HEK293 (cell line): Measurements from ENCODE around the gene GLRA1.

Experiments used
- CTCF ChIA-PET: fragments of 350-600 bp; formaldehyde crosslinking; extraction: SDS; loops from one replicate; lab custom pipeline; 2021; ENCODE audit warnings: antibody characterized with exemption; lab: Yijun Ruan, JAX
- POLR2A ChIA-PET: fragments of 300-600 bp; formaldehyde crosslinking; extraction: SDS; loops from one replicate; lab custom pipeline; 2020; ENCODE audit warnings: antibody characterized with exemption, inconsistent platforms; lab: Yijun Ruan, JAX
- H3K27ac ChIP-seq: fragments of 200-500 bp; sonication (Bioruptor generic); 2 replicates; pipeline ENCODE4 v1.5.1; 2014; ENCODE audit warnings: low read depth, low read length, control low read depth, inconsistent platforms; ENCODE audit errors: extremely low read depth
- H3K36me3 ChIP-seq, 2 experiments: fragments of 200-500 bp in 1 of 2; sonication (Bioruptor generic) in 1 of 2; 1 replicate in 1 of 2; 2 replicates in 1 of 2; pipeline ENCODE4 v1.5.1; 2014 to 2017; ENCODE audit warnings: inconsistent platforms in 2 of 2, low read length in 2 of 2; ENCODE audit not compliant: control insufficient read depth in 2 of 2, insufficient read depth in 1 of 2
- H3K4me1 ChIP-seq: fragments of 200-500 bp; sonication (Bioruptor generic); 2 replicates; pipeline ENCODE4 v1.5.1; 2014; ENCODE audit warnings: mild to moderate bottlenecking, low read length, inconsistent platforms; ENCODE audit not compliant: control insufficient read depth, insufficient read depth
- H3K4me3 ChIP-seq: 2 replicates; pipeline ENCODE4 v1.5.1; 2011; ENCODE audit warnings: low read depth, mild to moderate bottlenecking, control low read depth, low read length, moderate library complexity
- H3K9me3 ChIP-seq: fragments of 200-500 bp; sonication (Bioruptor generic); 2 replicates; pipeline ENCODE4 v1.5.1; 2014; ENCODE audit warnings: low read depth, low read length, inconsistent platforms; ENCODE audit not compliant: control insufficient read depth, insufficient read depth
- EGR2 ChIP-seq: fragments of 450-650 bp; formaldehyde crosslinking; IDR thresholded peaks from 2 replicates; pipeline ENCODE4 v1.5.1; 2016; ENCODE audit warnings: low read depth, missing biosample characterization, missing genetic modification characterization
- HOXC10 ChIP-seq: sonication (generic); formaldehyde crosslinking; IDR thresholded peaks from 2 replicates; pipeline ENCODE4 v1.8.1; 2023; ENCODE audit warnings: mild to moderate bottlenecking, missing genetic modification reagents
- KLF16 ChIP-seq: fragments of 450-650 bp; formaldehyde crosslinking; IDR thresholded peaks from 2 replicates; pipeline ENCODE4 v1.5.1; 2017; ENCODE audit warnings: missing biosample characterization, missing genetic modification characterization
- KLF7 ChIP-seq: fragments of 450-650 bp; formaldehyde crosslinking; IDR thresholded peaks from 2 replicates; pipeline ENCODE4 v1.5.1; 2016; ENCODE audit warnings: missing biosample characterization, missing genetic modification characterization, borderline replicate concordance
- KLF9 ChIP-seq: fragments of 450-650 bp; formaldehyde crosslinking; IDR thresholded peaks from 2 replicates; pipeline ENCODE4 v1.5.1; 2016; ENCODE audit warnings: missing biosample characterization, missing genetic modification characterization, low read depth
- OSR2 ChIP-seq: fragments of 450-650 bp; formaldehyde crosslinking; IDR thresholded peaks from 2 replicates; pipeline ENCODE4 v1.5.1; 2016; ENCODE audit warnings: missing biosample characterization, missing genetic modification characterization
- RBAK ChIP-seq: fragments of 450-650 bp; formaldehyde crosslinking; IDR thresholded peaks from 2 replicates; pipeline ENCODE4 v1.5.1; 2016; ENCODE audit warnings: missing biosample characterization, missing genetic modification characterization
- SETDB1 ChIP-seq: IDR thresholded peaks from one replicate; pipeline ENCODE4 v1.6.1; 2017; ENCODE audit warnings: mild to moderate bottlenecking, low read length, moderate library complexity, mixed read lengths; ENCODE audit not compliant: insufficient read length
- SP3 ChIP-seq: fragments of 450-650 bp; formaldehyde crosslinking; IDR thresholded peaks from 2 replicates; pipeline ENCODE4 v1.5.1; 2016; ENCODE audit warnings: missing biosample characterization, missing genetic modification characterization
- SP7 ChIP-seq: fragments of 450-650 bp; formaldehyde crosslinking; IDR thresholded peaks from 2 replicates; pipeline ENCODE4 v1.5.1; 2016; ENCODE audit warnings: missing biosample characterization, missing genetic modification characterization
- ZFHX2 ChIP-seq: fragments of 450-650 bp; formaldehyde crosslinking; conservative IDR thresholded peaks from 2 replicates; pipeline ENCODE4 v1.5.1; 2016; ENCODE audit warnings: missing biosample characterization, missing genetic modification characterization
- ZNF114 ChIP-seq: fragments of 450-650 bp; formaldehyde crosslinking; IDR thresholded peaks from 2 replicates; pipeline ENCODE4 v1.5.0; 2017; ENCODE audit warnings: missing biosample characterization, missing genetic modification characterization
- ZNF140 ChIP-seq: fragments of 450-650 bp; formaldehyde crosslinking; IDR thresholded peaks from 2 replicates; pipeline ENCODE4 v1.5.1; 2016; ENCODE audit warnings: missing biosample characterization, missing genetic modification characterization
- ZNF155 ChIP-seq: fragments of 450-650 bp; formaldehyde crosslinking; IDR thresholded peaks from 2 replicates; pipeline ENCODE4 v1.5.1; 2016; ENCODE audit warnings: missing biosample characterization, missing genetic modification characterization
- ZNF157 ChIP-seq: fragments of 450-650 bp; formaldehyde crosslinking; IDR thresholded peaks from 2 replicates; pipeline ENCODE4 v1.5.1; 2016; ENCODE audit warnings: missing biosample characterization, missing genetic modification characterization
- ZNF19 ChIP-seq: fragments of 450-650 bp; formaldehyde crosslinking; IDR thresholded peaks from 2 replicates; pipeline ENCODE4; 2016; ENCODE audit warnings: missing biosample characterization, missing genetic modification characterization, low read depth
- ZNF350 ChIP-seq: fragments of 450-650 bp; formaldehyde crosslinking; IDR thresholded peaks from 2 replicates; pipeline ENCODE4 v1.5.0; 2017; ENCODE audit warnings: missing biosample characterization, mild to moderate bottlenecking, missing genetic modification characterization
- ZNF354C ChIP-seq: fragments of 450-650 bp; formaldehyde crosslinking; IDR thresholded peaks from 2 replicates; pipeline ENCODE4 v1.5.1; 2016; ENCODE audit warnings: missing biosample characterization, missing genetic modification characterization, low read depth, borderline replicate concordance
- ZNF366 ChIP-seq: fragments of 450-650 bp; formaldehyde crosslinking; conservative IDR thresholded peaks from 2 replicates; pipeline ENCODE4 v1.5.1; 2016; ENCODE audit warnings: missing biosample characterization, missing genetic modification characterization
- ZNF37A ChIP-seq: fragments of 450-650 bp; IDR thresholded peaks from 2 replicates; pipeline ENCODE4 v1.5.1; 2018; ENCODE audit warnings: missing biosample characterization, missing genetic modification characterization
- ZNF394 ChIP-seq: fragments of 450-650 bp; formaldehyde crosslinking; IDR thresholded peaks from 2 replicates; pipeline ENCODE4 v1.5.1; 2016; ENCODE audit warnings: missing biosample characterization, missing genetic modification characterization, mild to moderate bottlenecking, moderate library complexity, borderline replicate concordance
- ZNF501 ChIP-seq: fragments of 450-650 bp; formaldehyde crosslinking; IDR thresholded peaks from 2 replicates; pipeline ENCODE4 v1.5.1; 2016; ENCODE audit warnings: missing biosample characterization, missing genetic modification characterization
- ZNF514 ChIP-seq: fragments of 450-650 bp; formaldehyde crosslinking; IDR thresholded peaks from 2 replicates; pipeline ENCODE4 v1.5.1; 2016; ENCODE audit warnings: missing biosample characterization, missing genetic modification characterization
- ZNF571 ChIP-seq: fragments of 450-650 bp; formaldehyde crosslinking; IDR thresholded peaks from 2 replicates; pipeline ENCODE4 v1.5.0; 2017; ENCODE audit warnings: missing biosample characterization, missing genetic modification characterization
- ZNF670 ChIP-seq: fragments of 450-650 bp; formaldehyde crosslinking; IDR thresholded peaks from 2 replicates; pipeline ENCODE4 v1.5.1; 2016; ENCODE audit warnings: missing biosample characterization, missing genetic modification characterization, low read depth
- ZNF776 ChIP-seq: fragments of 450-650 bp; formaldehyde crosslinking; IDR thresholded peaks from 2 replicates; pipeline ENCODE4 v1.5.0; 2017; ENCODE audit warnings: missing biosample characterization, missing genetic modification characterization, borderline replicate concordance
- TF ChIP-seq, protein P1 (sequence below): fragments of 450-650 bp; formaldehyde crosslinking; IDR thresholded peaks from 2 replicates; pipeline ENCODE4 v1.5.1; 2017; ENCODE audit warnings: missing biosample characterization, missing genetic modification characterization
- TF ChIP-seq, protein P2 (sequence below): fragments of 450-650 bp; formaldehyde crosslinking; IDR thresholded peaks from 2 replicates; pipeline ENCODE4 v1.5.1; 2017; ENCODE audit warnings: missing biosample characterization, missing genetic modification characterization
- TF ChIP-seq, protein P3 (sequence below): fragments of 450-650 bp; formaldehyde crosslinking; IDR thresholded peaks from 2 replicates; pipeline ENCODE4 v1.5.1; 2017; ENCODE audit warnings: missing biosample characterization, missing genetic modification characterization
- TF ChIP-seq, protein P4 (sequence below): fragments of 450-650 bp; formaldehyde crosslinking; IDR thresholded peaks from 2 replicates; pipeline ENCODE4 v1.5.1; 2016; ENCODE audit warnings: missing biosample characterization, missing genetic modification characterization

GLRA1 gene

DNA sequence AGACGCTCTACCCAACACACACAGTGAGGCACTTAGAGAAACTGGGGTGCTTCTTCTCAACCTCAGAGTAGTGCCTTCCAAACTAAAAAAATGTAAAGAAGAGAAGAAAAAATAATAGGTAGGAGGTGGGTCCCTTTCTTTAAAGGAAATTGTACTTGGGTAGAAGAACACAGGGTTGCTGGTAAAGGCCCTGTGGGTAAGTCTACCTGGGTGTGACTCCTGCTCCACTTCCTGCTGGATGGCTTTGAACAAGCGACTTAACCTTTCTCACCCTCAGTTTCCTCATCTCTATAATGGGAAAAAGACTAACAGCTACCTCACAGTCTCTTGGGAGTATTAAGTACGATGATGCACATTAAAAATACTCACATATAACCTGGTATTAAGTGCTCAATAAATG lies 32.1 kb upstream of the GLRA1 start:
- H3K4me3 ChIP-seq: no peak overlapping the region
- TF ChIP-seq EGR2 (tag by site-specific recombination): no peak
- TF ChIP-seq KLF7 (tag by site-specific recombination): no peak
- no peak for TF ChIP-seq OSR2 (tag by site-specific recombination)
- TF ChIP-seq ZNF140 (tag by site-specific recombination): no peak
- TF ChIP-seq ZNF501: no peak
- no peak for TF ChIP-seq KLF16
- TF ChIP-seq, protein P1, sequence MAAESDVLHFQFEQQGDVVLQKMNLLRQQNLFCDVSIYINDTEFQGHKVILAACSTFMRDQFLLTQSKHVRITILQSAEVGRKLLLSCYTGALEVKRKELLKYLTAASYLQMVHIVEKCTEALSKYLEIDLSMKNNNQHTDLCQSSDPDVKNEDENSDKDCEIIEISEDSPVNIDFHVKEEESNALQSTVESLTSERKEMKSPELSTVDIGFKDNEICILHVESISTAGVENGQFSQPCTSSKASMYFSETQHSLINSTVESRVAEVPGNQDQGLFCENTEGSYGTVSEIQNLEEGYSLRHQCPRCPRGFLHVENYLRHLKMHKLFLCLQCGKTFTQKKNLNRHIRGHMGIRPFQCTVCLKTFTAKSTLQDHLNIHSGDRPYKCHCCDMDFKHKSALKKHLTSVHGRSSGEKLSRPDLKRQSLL (tag by site-specific recombination): no peak
- no peak for TF ChIP-seq ZNF366 (tag by site-specific recombination)
- no peak for TF ChIP-seq ZNF776 (tag by site-specific recombination)
- no peak for TF ChIP-seq ZNF350 (tag by site-specific recombination)
- TF ChIP-seq, protein P2, sequence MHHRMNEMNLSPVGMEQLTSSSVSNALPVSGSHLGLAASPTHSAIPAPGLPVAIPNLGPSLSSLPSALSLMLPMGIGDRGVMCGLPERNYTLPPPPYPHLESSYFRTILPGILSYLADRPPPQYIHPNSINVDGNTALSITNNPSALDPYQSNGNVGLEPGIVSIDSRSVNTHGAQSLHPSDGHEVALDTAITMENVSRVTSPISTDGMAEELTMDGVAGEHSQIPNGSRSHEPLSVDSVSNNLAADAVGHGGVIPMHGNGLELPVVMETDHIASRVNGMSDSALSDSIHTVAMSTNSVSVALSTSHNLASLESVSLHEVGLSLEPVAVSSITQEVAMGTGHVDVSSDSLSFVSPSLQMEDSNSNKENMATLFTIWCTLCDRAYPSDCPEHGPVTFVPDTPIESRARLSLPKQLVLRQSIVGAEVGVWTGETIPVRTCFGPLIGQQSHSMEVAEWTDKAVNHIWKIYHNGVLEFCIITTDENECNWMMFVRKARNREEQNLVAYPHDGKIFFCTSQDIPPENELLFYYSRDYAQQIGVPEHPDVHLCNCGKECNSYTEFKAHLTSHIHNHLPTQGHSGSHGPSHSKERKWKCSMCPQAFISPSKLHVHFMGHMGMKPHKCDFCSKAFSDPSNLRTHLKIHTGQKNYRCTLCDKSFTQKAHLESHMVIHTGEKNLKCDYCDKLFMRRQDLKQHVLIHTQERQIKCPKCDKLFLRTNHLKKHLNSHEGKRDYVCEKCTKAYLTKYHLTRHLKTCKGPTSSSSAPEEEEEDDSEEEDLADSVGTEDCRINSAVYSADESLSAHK (tag by site-specific recombination): no peak
- TF ChIP-seq ZNF394 (tag by site-specific recombination): no peak
- TF ChIP-seq, protein P3, sequence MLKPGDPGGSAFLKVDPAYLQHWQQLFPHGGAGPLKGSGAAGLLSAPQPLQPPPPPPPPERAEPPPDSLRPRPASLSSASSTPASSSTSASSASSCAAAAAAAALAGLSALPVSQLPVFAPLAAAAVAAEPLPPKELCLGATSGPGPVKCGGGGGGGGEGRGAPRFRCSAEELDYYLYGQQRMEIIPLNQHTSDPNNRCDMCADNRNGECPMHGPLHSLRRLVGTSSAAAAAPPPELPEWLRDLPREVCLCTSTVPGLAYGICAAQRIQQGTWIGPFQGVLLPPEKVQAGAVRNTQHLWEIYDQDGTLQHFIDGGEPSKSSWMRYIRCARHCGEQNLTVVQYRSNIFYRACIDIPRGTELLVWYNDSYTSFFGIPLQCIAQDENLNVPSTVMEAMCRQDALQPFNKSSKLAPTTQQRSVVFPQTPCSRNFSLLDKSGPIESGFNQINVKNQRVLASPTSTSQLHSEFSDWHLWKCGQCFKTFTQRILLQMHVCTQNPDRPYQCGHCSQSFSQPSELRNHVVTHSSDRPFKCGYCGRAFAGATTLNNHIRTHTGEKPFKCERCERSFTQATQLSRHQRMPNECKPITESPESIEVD (tag by site-specific recombination): no peak
- TF ChIP-seq ZNF571 (tag by site-specific recombination): no peak
- no peak for TF ChIP-seq ZFHX2
- no peak for TF ChIP-seq ZNF670
- no peak for TF ChIP-seq KLF9 (tag by site-specific recombination)
- TF ChIP-seq, all 188 proteins: peak for 0
- Histone ChIP-seq H3K27ac (no peak overlapping the region), H3K36me3 (no peaks in the 10 kb centered on the region), H3K4me1 (no peaks in the 10 kb centered on the region), H3K9me3 (no peaks in the 10 kb centered on the region)
- ChIA-PET CTCF (interaction anchor here (0.7 kb wide), 1 partner anchor 131 kb away, joined by 6 read pairs; no protein-coding TSS in a partner anchor), POLR2A (no interaction called here)

DNA sequence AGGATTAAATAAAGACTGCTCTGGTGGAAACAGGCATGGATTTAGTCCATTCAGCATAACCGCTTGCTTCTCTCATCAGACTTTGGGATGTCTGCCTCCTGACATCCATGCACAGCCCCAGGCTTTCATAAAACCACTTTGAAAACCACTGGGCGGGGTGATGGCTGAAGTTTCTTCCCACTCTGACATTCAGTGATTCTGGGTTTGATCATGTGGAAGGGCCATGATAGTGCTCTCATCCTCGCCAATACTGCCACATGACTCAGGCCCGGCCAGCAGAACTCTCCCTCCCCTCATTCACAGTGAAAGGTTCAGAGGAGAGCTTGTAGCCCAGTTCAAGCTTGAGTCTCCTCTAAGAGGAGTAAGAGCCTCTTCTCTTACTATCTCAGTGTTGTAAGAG lies 29.6 kb upstream of the GLRA1 start:
- no peak overlapping the region for H3K27ac ChIP-seq
- POLR2A ChIA-PET: no interaction called here

More for the DNA sequence above, 29.6 kb upstream of the GLRA1 start:
- Histone ChIP-seq H3K4me3 (no peak overlapping the region), H3K4me1 (no peaks in the 10 kb centered on the region), H3K9me3 (no peaks in the 10 kb centered on the region), H3K36me3 (no peaks in the 10 kb centered on the region)
- CTCF ChIA-PET: interaction anchor here (0.6 to 0.9 kb wide), 2 partner anchors 129 to 562 kb away, joined by 3 read pairs; no protein-coding TSS in a partner anchor
- TF ChIP-seq, protein P4, sequence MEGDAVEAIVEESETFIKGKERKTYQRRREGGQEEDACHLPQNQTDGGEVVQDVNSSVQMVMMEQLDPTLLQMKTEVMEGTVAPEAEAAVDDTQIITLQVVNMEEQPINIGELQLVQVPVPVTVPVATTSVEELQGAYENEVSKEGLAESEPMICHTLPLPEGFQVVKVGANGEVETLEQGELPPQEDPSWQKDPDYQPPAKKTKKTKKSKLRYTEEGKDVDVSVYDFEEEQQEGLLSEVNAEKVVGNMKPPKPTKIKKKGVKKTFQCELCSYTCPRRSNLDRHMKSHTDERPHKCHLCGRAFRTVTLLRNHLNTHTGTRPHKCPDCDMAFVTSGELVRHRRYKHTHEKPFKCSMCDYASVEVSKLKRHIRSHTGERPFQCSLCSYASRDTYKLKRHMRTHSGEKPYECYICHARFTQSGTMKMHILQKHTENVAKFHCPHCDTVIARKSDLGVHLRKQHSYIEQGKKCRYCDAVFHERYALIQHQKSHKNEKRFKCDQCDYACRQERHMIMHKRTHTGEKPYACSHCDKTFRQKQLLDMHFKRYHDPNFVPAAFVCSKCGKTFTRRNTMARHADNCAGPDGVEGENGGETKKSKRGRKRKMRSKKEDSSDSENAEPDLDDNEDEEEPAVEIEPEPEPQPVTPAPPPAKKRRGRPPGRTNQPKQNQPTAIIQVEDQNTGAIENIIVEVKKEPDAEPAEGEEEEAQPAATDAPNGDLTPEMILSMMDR (tag by site-specific recombination): no peak
- no peak for TF ChIP-seq ZNF776 (tag by site-specific recombination)
- TF ChIP-seq SETDB1: no peak
- TF ChIP-seq ZNF155: no peak
- no peak for TF ChIP-seq ZNF350 (tag by site-specific recombination)
- TF ChIP-seq RBAK: no peak
- no peak for TF ChIP-seq SP7 (tag by site-specific recombination)
- TF ChIP-seq ZNF354C (tag by site-specific recombination): no peak
- no peak for TF ChIP-seq ZNF157
- TF ChIP-seq SP3: no peak
- TF ChIP-seq ZNF19 (tag by site-specific recombination): no peak
- no peak for TF ChIP-seq EGR2 (tag by site-specific recombination)
- TF ChIP-seq ZNF37A (tag by site-specific recombination): no peak
- no peak for TF ChIP-seq ZNF514
- no peak for TF ChIP-seq HOXC10 (CRISPR knock-in tag)
- TF ChIP-seq ZNF114 (tag by site-specific recombination): no peak
